Activated CD4-positive, alpha-beta T cell treated with anti-CD3 and anti-CD28 coated beads, Interleukin-2, amount 50 U/mL, for 16 hours (primary cell): ENCODE measurements around the gene VPS37C.
"Not testable (repeated sequence)": the region's sequence is repeated elsewhere in the genome, so short reads cannot be mapped to it uniquely, and the experiment has no call there.

Experiments used
- DNase-seq: peaks from one replicate; pipeline ENCODE4 v3.0.0-alpha.2; 2020

Gene VPS37C

GRCh38 chr11:61115498-61116224, 45.6 kb downstream of the VPS37C start:
- no peak for DNase-seq

GRCh38 chr11:61114913-61115312, 46.3 kb downstream of the VPS37C start:
- DNase-seq, result no peak

GRCh38 chr11:61113201-61113600, 48.0 kb downstream of the VPS37C start:
- no peak for DNase-seq

- no peak for DNase-seq
Observed at GRCh38 chr11:61112575-61112974, 48.7 kb downstream of the VPS37C start.

GRCh38 chr11:61111786-61112517, 49.3 kb downstream of the VPS37C start:
- DNase-seq, result peak; percentile 95

- no peak for DNase-seq
Observed at GRCh38 chr11:61111050-61111435, 50.2 kb downstream of the VPS37C start.

- peak; percentile 55 for DNase-seq
Observed at GRCh38 chr11:61110255-61111049, 50.8 kb downstream of the VPS37C start.

- DNase-seq, result no peak
Observed at GRCh38 chr11:61109671-61110070, 51.6 kb downstream of the VPS37C start.

GRCh38 chr11:61108847-61109585, 52.2 kb downstream of the VPS37C start:
- DNase-seq, result no peak

GRCh38 chr11:61107888-61108287, 53.3 kb downstream of the VPS37C start:
- DNase-seq, result no peak

GRCh38 chr11:61106894-61107470, 54.2 kb downstream of the VPS37C start:
- DNase-seq, result no peak

- no peak for DNase-seq
Observed at GRCh38 chr11:61106296-61106695, 54.9 kb downstream of the VPS37C start.

GRCh38 chr11:61104963-61105362, 56.3 kb downstream of the VPS37C start:
- DNase-seq, result no peak

GRCh38 chr11:61103851-61104423, 57.3 kb downstream of the VPS37C start:
- no peak for DNase-seq

GRCh38 chr11:61102667-61103571, 58.3 kb downstream of the VPS37C start:
- peak; percentile 47 for DNase-seq

GRCh38 chr11:61098778-61099177, 62.4 kb downstream of the VPS37C start:
- no peak for DNase-seq

- DNase-seq, result not testable (repeated sequence)
Observed at GRCh38 chr11:61098261-61098660, 63.0 kb downstream of the VPS37C start.

GRCh38 chr11:61095021-61095420, 66.2 kb downstream of the VPS37C start:
- DNase-seq, result no peak

GRCh38 chr11:61094167-61094566, 67.1 kb downstream of the VPS37C start:
- DNase-seq, result not testable (repeated sequence)

- DNase-seq, result no peak
Observed at GRCh38 chr11:61092908-61093763, 68.1 kb downstream of the VPS37C start.
